Gastrocnemius medialis (tissue), 4 donors: ENCODE results near the gene MRPS16.

Experiments used
- POLR2A ChIP-seq, 2 donors: fragments of 450-650 bp; IDR thresholded peaks; one replicate each; pipeline ENCODE4 v1.6.1; 2017; ENCODE audit warnings: antibody characterized with exemption in 2 of 2, mild to moderate bottlenecking in 2 of 2, moderate library complexity in 2 of 2
- TF ChIP-seq, protein P1 (sequence below), 5 experiments: fragments of 450-650 bp in 3 of 5; fragments of 200-600 bp in 2 of 5; sonication (generic) in 2 of 5; IDR thresholded peaks in 4 of 5; conservative IDR thresholded peaks in 1 of 5; 1 replicate in 4 of 5; 2 replicates in 1 of 5; pipeline ENCODE4 v1.5.1; 2016 to 2019; ENCODE audit warnings: antibody characterized with exemption in 5 of 5, mild to moderate bottlenecking in 3 of 5, moderate library complexity in 3 of 5

- no peak for TF ChIP-seq POLR2A (IDR thresholded peaks at IDR 0.05)
- TF ChIP-seq, protein P1, sequence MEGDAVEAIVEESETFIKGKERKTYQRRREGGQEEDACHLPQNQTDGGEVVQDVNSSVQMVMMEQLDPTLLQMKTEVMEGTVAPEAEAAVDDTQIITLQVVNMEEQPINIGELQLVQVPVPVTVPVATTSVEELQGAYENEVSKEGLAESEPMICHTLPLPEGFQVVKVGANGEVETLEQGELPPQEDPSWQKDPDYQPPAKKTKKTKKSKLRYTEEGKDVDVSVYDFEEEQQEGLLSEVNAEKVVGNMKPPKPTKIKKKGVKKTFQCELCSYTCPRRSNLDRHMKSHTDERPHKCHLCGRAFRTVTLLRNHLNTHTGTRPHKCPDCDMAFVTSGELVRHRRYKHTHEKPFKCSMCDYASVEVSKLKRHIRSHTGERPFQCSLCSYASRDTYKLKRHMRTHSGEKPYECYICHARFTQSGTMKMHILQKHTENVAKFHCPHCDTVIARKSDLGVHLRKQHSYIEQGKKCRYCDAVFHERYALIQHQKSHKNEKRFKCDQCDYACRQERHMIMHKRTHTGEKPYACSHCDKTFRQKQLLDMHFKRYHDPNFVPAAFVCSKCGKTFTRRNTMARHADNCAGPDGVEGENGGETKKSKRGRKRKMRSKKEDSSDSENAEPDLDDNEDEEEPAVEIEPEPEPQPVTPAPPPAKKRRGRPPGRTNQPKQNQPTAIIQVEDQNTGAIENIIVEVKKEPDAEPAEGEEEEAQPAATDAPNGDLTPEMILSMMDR (IDR thresholded peaks at IDR 0.05 in 4 of 5, conservative IDR thresholded peaks at IDR 0.05 in 1 of 5), result no peak
These were observed 19.6 kb downstream of the MRPS16 start for GRCh38 chr10:73232887-73233286.
